ENCODE data around the gene CPM.

The CPM gene

GRCh38 chr12:68854554-68854953, 78.4 kb downstream of the CPM start:
- TF ChIP-seq ZFX (IDR thresholded peaks at IDR 0.05; ENCODE audit: borderline replicate concordance) = no peak
- TF ChIP-seq CTCF (IDR thresholded peaks at IDR 0.05) = no peak
- H3K27ac ChIP-seq = no peak overlapping the region

- H3K27ac ChIP-seq = no peak overlapping the region
- no peak for TF ChIP-seq ZFX (IDR thresholded peaks at IDR 0.05; ENCODE audit: borderline replicate concordance)
- TF ChIP-seq CTCF (IDR thresholded peaks at IDR 0.05) = no peak
Observed at GRCh38 chr12:68854078-68854468, 78.9 kb downstream of the CPM start.

- no peak overlapping the region for H3K27ac ChIP-seq
- TF ChIP-seq ZFX (IDR thresholded peaks at IDR 0.05; ENCODE audit: borderline replicate concordance) (no peak), CTCF (IDR thresholded peaks at IDR 0.05) (no peak)
Observed at GRCh38 chr12:68853396-68854077, 79.4 kb downstream of the CPM start.

GRCh38 chr12:68851592-68852306, 81.2 kb downstream of the CPM start:
- TF ChIP-seq CTCF (IDR thresholded peaks at IDR 0.05) (no peak), ZFX (IDR thresholded peaks at IDR 0.05; ENCODE audit: borderline replicate concordance) (no peak)
- no peak overlapping the region for H3K27ac ChIP-seq

GRCh38 chr12:68850390-68850789, 82.6 kb downstream of the CPM start:
- TF ChIP-seq CTCF (IDR thresholded peaks at IDR 0.05) (no peak), ZFX (IDR thresholded peaks at IDR 0.05; ENCODE audit: borderline replicate concordance) (no peak)
- no peak overlapping the region for H3K27ac ChIP-seq

- TF ChIP-seq ZFX (IDR thresholded peaks at IDR 0.05; ENCODE audit: borderline replicate concordance) (no peak), CTCF (IDR thresholded peaks at IDR 0.05) (no peak)
- no peak overlapping the region for H3K27ac ChIP-seq
Observed at GRCh38 chr12:68846811-68847210, 86.2 kb downstream of the CPM start.

All from 22Rv1 (cell line).